ENCODE results near the gene VWCE.
"Not testable (repeated sequence)": the region's sequence is repeated elsewhere in the genome, so short reads cannot be mapped to it uniquely, and the experiment has no call there.

The VWCE gene

DNA sequence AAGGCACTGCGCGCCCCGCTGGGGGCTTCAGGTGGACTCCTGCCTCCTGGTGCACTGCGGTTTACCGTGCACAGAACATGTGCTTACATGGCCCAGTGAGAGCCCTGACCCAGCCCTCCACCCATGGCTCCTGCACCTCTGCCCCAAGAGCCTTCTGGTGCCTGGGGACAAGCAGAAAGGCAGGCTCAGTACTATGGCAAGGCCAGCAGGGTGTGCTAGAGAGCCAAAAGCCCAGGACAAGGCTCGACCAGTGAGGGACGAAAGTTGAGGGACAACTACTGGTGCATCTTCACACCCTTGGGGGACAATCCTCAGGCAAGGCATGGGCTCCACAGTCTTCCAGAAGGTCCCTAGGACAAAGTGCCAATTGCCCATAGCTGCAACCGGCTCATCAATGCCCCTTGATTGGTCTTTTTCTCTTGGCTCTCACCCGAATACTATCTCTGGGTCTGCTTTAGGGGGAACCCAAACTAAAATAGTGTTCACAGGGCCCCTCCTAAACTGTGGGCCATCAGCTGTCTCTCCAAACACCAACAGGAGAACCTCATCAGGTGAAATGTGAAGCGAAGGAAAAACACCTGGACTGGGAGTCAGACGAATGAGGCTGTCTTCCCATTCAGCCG, 40.6 kb downstream of the VWCE start:
- peak; percentile 71 to 76 for DNase-seq

DNA sequence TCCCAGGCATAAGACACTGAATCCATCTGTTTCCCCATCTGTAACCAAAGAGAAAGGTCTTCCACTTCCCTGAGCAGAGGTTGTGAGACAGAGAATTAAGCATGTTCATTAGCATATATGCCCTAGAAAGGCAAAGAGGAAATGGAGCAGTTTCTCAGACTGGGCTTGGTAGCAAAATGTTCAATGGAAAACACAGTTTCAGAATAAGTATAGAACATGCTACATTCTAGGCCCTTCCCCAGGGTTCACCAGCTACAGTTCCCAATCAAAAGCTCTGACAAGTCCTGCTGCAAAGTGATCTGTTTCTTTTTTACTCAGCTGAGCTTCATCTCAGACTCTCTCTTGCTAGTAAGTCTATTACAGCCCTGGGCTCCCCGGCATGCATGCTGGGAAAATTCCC, 42.8 kb downstream of the VWCE start:
- not testable (repeated sequence) for DNase-seq

DNA sequence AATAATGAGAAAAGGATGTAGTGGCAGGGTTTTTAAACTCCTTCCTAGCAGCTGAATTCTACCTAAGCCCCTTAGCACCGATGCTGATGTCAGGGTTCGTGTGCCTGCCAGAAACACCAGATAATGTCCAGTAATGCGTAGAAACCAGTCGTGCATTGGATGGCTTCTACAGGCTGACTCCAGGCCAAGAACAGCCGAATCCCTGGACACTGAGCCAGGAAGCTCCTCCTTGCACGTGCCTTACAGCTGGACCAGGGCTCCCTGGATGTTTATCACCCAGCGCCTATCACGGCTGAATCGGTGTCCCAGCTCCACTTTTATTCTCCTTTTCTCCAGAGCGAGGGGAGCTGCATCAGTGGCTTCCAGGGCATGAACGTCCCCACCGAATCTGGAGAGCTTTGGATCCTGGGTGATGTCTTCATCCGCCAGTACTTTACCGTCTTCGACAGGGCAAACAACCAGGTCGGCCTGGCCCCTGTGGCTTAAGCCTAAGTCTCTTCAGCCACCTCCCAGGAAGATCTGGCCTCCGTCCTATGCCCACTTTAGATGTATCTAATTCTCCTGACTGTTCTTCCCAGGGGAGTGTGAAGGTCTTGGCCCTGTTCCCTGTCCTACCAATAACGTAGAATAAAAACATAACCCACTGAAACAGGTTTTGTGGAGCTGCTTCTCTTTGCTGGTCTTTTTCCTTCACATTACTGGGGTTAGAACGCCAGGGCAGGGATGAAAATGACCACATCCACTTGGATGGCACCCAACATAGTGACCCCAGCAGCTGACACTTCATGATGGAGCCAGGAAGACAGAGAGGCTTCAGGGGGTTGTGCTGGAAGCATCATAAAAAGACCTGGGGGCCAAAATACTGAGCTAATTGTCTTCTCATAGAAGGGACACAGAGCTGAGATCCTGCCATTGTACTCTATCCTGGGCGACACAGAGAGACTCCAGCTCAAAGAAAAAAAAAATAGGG, 44.0 kb downstream of the VWCE start:
- DNase-seq: not testable (repeated sequence)

DNA sequence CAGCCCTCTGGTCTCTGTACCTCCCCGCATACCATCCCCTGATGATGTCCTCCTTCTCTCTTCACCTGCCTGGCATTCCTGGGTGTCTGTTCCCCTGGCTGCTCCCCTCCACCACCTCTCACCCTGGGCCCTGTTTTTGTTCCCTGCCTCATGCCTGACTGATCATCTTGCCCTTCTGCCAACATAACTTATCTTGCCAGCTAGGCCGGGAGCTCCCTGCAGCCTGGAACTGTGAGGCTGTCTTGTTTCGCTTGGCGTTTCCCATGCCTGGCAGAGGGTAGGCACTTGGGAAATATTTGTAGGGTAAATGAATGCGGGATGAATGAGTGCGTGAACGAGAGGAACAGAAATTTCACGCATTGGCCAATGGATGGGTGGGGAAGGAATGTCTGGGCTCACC, 45.9 kb downstream of the VWCE start:
- not testable (repeated sequence) for DNase-seq

DNA sequence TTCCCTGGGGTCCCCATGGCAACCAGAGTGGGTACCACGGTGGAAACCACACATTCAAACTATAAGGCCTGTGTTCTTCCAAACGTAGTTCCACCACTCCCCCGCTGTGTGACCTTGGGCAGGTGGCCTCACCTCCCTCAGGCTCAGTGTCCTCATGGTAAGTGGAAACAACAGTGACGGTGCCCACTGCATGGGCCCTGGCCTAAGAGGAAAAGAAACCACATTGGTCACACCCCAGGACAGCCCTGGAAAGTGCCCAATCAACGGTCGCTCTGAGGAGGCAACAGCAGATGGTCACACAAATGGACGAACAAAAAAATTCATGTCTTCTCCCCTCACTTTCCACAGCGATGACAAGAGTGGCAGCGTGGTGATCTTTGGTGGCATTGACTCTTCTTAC, 47.0 kb downstream of the VWCE start:
- DNase-seq: not testable (repeated sequence)

DNA sequence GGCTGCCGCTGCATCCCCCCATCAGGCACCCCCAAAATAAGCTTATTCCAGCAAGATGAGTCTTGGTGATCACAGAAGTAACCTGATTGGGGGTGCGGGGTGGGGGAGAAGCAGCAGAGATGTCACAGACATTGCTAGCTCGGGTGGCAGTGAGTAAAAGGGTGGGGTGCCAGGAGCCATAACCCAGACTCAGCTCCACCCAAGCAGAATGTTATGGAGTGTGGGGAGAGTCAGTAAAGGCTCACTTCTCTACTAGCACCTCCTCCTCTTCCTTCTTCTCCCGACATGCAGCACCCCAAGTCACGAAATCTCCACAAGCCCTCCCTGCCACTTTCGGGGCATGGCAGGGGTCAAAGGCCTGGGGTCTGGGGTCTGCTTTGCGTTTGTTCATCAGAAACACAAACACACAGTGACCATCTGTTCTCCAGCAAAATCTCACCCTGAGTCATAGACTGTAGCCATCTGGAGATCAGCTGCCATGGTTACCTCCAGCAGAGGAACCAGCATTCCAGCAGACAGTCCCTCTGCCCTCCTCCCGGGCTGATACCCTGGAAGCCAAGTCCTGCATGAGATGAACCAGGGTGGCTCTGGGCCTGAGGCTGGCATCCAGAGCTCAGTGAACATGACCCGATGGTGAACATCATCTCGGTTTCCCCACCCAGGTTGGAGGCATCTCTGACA, 49.7 kb downstream of the VWCE start:
- DNase-seq: not testable (repeated sequence)

DNA sequence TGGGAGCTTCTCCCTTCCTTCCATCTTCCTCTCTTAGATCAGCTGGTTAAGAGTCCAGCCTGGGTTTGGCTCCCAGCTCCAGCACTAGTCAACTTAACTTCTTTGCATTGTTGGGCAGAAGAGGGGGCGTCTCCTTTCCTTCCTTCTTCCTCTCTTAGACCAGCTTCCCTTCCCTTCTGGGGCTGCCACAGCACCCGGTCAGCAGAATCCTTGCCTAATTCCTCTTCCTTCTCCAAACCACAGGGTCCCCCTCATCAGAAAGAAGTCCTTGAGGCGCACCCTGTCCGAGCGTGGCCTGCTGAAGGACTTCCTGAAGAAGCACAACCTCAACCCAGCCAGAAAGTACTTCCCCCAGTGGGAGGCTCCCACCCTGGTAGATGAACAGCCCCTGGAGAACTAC, 53.6 kb downstream of the VWCE start:
- not testable (repeated sequence) for DNase-seq

DNA sequence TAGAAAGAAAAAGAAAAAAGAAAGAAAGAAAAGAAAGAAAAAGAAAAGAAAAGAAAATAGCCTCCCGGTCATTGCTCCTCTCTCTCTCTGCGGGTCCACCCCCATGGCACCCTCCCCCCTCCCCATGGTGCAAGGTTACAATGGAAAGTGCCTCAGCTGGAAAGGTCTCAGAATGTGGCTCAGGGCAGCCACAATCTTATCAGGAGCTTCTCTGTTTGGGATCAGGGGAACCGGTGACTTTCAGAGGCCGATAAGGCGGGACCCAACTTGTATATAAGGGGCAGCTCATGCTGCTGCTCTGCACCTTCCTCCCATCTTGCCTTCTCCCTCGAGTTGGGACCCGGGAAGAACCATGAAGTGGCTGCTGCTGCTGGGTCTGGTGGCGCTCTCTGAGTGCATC, 54.2 kb downstream of the VWCE start, which contains the start of gene PGA5:
Gene PGA5, plus strand, starts transcription at position 301 of the 400 bp plus-strand sequence. Its CDS starts 52 bp downstream, at position 353.
- not testable (repeated sequence) for DNase-seq

DNA sequence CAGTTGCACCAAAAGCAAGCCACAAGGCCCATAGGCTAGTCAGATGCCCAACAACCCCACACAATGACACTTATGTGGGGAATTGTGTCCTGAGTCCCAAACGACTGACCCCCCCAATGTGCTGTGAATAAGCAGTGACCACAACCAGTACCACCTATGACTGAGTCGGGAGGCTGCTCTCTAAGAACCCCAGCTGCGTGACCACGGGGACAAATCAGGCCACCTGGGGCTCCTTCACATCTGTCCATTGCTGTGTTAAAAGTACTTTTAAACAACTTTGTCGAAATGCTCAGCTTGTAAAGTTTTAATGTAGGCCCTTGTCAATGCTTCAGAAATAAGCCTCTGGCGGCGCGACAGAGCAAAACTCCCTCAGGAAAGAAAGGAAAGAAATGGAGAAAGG, 54.8 kb downstream of the VWCE start:
- DNase-seq: not testable (repeated sequence)

DNA sequence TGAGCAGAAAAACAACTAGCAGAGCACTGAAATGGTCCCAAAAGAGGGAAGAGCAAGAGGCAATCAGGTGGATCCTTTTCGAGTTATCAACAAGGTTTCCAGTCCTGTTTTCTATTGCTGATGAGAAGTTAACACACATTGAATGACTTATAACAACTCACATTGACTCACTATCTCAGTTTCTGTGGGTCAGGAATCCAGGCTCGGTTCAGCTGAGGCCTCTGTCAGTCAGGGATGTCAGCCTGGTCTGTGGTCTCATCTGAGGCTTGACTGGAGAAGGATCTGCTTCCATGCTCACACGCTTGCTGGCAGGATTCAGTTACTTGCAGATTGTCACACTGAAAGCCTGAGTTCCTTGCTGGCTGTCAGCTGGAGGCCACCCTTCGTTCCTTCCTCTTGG, 58.0 kb downstream of the VWCE start:
- not testable (repeated sequence) for DNase-seq

DNA sequence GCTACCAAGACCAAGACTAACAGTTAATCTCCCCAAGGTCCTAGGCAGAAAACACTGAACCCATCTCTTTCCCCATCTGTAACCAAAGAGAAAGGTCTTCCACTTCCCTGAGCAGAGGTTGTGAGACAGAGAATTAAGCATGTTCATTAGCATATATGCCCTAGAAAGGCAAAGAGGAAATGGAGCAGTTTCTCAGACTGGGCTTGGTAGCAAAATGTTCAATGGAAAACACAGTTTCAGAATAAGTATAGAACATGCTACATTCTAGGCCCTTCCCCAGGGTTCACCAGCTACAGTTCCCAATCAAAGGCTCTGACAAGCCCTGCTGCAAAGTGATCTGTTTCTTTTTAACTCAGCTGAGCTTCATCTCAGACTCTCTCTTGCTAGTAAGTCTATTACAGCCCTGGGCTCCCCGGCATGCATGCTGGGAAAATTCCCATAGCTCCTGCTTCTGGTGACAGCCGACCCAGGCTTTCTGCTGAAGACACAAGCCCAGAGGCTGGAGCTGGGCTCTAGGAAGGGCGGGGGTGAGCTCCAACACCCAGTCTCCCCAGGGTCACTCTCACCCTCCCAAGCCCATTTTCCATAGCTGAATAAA, 62.5 kb downstream of the VWCE start:
- not testable (repeated sequence) for DNase-seq

DNA sequence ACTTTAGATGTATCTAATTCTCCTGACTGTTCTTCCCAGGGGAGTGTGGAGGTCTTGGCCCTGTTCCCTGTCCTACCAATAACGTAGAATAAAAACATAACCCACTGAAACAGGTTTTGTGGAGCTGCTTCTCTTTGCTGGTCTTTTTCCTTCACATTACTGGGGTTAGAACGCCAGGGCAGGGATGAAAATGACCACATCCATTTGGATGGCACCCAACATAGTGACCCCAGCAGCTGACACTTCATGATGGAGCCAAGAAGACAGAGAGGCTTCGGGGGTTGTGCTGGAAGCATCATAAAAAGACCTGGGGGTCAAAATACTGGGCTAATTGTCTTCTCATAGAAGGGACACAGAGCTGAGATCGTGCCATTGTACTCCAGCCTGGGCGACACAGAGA, 63.5 kb downstream of the VWCE start:
- DNase-seq: not testable (repeated sequence)

DNA sequence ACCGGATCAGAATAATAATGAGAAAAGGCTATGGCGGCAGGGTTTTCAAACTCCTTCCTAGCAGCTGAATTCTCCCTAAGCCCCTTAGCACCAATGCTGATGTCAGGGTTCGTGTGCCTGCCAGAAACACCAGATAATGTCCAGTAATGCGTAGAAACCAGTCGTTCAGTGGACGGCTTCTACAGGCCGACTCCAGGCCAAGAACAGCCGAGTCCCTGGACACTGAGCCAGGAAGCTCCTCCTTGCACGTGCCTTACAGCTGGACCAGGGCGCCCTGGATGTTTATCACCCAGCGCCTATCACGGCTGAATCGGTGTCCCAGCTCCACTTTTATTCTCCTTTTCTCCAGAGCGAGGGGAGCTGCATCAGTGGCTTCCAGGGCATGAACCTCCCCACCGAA, 64.1 kb downstream of the VWCE start:
- not testable (repeated sequence) for DNase-seq

DNA sequence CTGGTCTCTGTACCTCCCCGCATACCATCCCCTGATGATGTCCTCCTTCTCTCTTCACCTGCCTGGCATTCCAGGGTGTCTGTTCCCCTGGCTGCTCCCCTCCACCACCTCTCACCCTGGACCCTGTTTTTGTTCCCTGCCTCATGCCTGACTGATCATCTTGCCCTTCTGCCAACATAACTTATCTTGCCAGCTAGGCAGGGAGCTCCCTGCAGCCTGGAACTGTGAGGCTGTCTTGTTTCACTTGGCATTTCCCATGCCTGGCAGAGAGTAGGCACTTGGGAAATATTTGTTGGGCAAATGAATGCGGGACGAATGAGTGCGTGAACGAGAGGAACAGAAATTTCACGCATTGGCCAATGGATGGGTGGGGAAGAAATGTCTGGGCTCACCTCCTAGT, 65.7 kb downstream of the VWCE start:
- DNase-seq: not testable (repeated sequence)

DNA sequence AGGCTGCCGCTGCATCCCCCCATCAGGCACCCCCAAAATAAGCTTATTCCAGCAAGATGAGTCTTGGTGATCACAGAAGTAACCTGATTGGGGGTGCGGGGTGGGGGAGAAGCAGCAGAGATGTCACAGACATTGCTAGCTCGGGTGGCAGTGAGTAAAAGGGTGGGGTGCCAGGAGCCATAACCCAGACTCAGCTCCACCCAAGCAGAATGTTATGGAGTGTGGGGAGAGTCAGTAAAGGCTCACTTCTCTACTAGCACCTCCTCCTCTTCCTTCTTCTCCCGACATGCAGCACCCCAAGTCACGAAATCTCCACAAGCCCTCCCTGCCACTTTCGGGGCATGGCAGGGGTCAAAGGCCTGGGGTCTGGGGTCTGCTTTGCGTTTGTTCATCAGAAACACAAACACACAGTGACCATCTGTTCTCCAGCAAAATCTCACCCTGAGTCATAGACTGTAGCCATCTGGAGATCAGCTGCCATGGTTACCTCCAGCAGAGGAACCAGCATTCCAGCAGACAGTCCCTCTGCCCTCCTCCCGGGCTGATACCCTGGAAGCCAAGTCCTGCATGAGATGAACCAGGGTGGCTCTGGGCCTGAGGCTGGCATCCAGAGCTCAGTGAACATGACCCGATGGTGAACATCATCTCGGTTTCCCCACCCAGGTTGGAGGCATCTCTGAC, 68.5 kb downstream of the VWCE start:
- DNase-seq: not testable (repeated sequence)

DNA sequence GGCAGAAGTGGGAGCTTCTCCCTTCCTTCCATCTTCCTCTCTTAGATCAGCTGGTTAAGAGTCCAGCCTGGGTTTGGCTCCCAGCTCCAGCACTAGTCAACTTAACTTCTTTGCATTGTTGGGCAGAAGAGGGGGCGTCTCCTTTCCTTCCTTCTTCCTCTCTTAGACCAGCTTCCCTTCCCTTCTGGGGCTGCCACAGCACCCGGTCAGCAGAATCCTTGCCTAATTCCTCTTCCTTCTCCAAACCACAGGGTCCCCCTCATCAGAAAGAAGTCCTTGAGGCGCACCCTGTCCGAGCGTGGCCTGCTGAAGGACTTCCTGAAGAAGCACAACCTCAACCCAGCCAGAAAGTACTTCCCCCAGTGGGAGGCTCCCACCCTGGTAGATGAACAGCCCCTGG, 72.4 kb downstream of the VWCE start:
- DNase-seq: not testable (repeated sequence)

DNA sequence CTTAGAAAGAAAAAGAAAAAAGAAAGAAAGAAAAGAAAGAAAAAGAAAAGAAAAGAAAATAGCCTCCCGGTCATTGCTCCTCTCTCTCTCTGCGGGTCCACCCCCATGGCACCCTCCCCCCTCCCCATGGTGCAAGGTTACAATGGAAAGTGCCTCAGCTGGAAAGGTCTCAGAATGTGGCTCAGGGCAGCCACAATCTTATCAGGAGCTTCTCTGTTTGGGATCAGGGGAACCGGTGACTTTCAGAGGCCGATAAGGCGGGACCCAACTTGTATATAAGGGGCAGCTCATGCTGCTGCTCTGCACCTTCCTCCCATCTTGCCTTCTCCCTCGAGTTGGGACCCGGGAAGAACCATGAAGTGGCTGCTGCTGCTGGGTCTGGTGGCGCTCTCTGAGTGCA, 73.1 kb downstream of the VWCE start, which contains the start of gene PGA4:
Gene PGA4, plus strand, starts transcription at position 301 of the 400 bp plus-strand sequence. Its CDS starts 54 bp downstream, at position 355.
- DNase-seq: not testable (repeated sequence)

DNA sequence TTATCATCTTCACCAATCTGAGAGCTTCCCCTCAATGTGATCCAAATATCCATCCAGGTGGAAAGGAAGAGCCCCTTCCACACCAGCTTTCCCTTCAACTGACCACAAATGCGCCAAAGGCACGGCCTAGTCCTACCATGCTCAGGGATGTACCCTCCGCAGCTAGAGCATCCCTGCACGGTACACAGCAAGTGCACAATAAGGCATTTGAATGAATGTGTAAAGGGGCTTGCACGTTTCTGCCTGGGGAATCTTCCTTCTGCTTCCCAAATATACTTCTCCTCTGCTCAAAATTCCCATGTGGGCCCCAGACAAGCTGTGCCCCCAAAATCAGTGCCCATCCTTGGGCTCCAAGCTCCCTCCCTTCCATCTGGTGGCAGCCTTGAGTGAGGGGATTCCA, 76.1 kb downstream of the VWCE start:
- not testable (repeated sequence) for DNase-seq

DNA sequence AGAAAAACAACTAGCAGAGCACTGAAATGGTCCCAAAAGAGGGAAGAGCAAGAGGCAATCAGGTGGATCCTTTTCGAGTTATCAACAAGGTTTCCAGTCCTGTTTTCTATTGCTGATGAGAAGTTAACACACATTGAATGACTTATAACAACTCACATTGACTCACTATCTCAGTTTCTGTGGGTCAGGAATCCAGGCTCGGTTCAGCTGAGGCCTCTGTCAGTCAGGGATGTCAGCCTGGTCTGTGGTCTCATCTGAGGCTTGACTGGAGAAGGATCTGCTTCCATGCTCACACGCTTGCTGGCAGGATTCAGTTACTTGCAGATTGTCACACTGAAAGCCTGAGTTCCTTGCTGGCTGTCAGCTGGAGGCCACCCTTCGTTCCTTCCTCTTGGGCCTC, 76.8 kb downstream of the VWCE start:
- DNase-seq: not testable (repeated sequence)

DNA sequence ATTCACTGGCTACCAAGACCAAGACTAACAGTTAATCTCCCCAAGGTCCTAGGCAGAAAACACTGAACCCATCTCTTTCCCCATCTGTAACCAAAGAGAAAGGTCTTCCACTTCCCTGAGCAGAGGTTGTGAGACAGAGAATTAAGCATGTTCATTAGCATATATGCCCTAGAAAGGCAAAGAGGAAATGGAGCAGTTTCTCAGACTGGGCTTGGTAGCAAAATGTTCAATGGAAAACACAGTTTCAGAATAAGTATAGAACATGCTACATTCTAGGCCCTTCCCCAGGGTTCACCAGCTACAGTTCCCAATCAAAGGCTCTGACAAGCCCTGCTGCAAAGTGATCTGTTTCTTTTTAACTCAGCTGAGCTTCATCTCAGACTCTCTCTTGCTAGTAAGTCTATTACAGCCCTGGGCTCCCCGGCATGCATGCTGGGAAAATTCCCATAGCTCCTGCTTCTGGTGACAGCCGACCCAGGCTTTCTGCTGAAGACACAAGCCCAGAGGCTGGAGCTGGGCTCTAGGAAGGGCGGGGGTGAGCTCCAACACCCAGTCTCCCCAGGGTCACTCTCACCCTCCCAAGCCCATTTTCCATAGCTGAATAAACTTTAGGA, 81.3 kb downstream of the VWCE start:
- not testable (repeated sequence) for DNase-seq

DNA sequence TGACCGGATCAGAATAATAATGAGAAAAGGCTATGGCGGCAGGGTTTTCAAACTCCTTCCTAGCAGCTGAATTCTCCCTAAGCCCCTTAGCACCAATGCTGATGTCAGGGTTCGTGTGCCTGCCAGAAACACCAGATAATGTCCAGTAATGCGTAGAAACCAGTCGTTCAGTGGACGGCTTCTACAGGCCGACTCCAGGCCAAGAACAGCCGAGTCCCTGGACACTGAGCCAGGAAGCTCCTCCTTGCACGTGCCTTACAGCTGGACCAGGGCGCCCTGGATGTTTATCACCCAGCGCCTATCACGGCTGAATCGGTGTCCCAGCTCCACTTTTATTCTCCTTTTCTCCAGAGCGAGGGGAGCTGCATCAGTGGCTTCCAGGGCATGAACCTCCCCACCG, 82.9 kb downstream of the VWCE start:
- DNase-seq: not testable (repeated sequence)
